Raji (cell line): ENCODE measurements around the gene SLC35A2.

Experiments
- POLR2A ChIP-seq: IDR thresholded peaks from 2 replicates; pipeline ENCODE4 v1.6.1; 2011; ENCODE audit warnings: low read depth, low read length, control low read depth; ENCODE audit not compliant: insufficient read depth

Gene SLC35A2

DNA sequence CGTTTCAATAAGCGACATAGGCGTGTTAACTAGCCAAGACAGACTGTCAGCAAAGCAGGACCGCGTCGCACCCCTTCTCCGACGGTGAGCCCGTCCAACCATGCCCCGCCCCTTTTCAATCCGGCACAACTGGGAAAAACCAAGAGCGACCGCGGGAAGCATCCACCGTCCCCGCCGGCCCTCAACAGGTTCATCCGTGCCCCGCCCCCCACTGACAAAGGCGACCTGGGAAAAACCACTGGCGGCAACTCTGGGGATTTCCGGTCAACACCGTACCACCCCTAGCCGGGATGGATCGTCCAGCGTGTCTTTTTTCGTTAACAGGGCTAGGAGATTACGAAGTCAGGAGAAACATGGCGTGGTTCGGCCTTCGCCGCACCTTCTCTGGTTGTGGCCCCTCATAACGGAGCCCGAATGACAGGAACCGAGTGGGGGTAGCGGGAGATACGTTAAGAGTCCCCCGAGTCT lies 14.3 kb downstream of the SLC35A2 start:
- TF ChIP-seq POLR2A, result no peak

DNA sequence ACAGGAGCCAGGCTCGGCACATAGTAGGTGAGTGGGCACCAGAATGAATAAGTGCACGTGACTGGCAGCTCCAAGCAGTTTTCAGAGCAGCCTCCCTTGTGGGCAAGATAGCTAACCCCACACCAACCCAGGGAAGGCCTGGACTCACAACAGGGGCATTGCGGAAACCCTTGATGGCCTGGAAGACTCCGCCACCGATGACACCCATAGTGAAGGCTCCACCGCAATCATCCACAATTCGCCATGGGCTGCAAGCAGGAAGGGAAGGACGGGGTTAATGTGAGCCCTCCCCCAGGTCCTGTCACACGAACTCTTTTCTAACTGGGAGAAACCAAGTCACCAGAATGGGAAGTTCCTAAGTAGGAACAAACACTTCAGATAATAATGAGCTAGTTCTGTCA lies 14.8 kb downstream of the SLC35A2 start:
- TF ChIP-seq POLR2A, result no peak

DNA sequence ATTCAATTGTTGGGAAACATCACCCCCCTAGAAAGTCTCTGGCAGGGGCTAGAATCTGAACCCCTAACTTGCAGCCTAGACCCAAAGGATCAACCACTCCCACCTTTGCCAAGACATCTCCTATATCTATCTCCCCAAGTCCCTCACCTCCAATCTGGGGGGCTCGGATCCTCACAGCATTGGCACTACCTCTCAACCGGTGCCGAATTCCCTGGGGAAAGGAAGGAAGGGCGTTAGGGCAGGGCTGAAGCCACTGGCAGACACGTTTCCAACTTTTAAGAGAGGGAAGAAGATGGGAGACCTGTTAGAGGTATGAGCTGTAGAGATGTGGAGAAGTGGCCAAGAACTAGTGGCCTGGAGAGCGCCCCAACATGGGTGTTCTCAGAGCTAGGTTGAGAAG lies 16.6 kb downstream of the SLC35A2 start:
- TF ChIP-seq POLR2A, result no peak

DNA sequence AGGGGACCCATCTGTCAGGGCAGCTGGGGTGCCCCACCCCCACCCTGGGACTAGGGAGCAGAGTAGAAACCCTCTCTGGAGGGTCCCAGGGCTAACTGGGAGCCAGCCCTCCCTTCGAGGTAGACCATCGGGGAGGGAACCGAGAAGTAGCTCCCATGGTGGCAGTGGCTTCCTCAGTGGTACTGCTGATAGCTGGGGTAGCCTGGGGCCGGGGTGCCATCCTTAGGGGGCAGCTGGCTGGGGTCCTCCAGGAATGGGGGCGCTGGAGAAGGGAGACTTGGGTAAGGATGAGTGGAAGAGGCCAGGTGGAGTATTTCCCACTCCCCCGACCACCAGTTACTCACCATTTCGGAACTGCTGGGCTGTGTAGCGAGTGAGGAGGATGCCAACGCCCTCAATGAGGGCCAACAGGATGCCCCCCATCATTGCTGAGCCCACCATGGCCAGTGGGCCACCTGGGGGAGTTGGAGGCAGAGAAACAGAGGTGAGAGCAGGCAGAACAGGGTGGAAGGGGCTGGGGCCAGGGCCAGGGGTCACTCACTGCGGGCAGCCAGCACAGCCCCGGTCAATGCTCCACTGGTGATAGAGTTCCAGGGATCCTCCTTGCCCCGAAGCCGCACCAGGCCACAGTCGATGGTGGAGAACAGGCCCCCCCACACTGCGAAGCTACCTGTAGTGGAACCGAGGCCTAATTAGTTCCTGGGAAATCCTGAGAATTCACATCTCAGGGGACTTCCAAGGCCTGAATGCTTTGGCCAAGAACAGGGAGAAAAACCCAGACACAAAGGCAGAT lies 17.7 kb downstream of the SLC35A2 start:
- TF ChIP-seq POLR2A, result no peak

DNA sequence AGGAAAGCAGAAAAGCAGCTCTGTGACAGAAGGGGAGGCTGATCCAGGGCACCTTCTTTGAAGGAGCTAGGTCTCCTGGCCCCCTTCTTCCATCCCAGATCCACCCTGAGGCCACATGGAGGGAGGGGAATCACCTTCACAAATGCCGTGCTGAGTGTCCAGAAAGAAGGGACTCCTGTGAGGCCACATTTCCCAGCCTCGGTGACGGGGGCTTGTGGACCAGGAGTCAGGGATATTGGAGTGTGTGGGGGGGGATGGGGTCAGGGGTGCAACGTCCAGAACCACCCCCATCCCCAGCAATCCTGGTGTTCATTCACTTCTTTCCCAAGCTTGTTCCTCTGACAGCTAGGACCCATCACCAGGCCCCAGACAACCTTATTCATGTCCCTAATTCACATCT lies 18.6 kb downstream of the SLC35A2 start:
- no peak for TF ChIP-seq POLR2A

DNA sequence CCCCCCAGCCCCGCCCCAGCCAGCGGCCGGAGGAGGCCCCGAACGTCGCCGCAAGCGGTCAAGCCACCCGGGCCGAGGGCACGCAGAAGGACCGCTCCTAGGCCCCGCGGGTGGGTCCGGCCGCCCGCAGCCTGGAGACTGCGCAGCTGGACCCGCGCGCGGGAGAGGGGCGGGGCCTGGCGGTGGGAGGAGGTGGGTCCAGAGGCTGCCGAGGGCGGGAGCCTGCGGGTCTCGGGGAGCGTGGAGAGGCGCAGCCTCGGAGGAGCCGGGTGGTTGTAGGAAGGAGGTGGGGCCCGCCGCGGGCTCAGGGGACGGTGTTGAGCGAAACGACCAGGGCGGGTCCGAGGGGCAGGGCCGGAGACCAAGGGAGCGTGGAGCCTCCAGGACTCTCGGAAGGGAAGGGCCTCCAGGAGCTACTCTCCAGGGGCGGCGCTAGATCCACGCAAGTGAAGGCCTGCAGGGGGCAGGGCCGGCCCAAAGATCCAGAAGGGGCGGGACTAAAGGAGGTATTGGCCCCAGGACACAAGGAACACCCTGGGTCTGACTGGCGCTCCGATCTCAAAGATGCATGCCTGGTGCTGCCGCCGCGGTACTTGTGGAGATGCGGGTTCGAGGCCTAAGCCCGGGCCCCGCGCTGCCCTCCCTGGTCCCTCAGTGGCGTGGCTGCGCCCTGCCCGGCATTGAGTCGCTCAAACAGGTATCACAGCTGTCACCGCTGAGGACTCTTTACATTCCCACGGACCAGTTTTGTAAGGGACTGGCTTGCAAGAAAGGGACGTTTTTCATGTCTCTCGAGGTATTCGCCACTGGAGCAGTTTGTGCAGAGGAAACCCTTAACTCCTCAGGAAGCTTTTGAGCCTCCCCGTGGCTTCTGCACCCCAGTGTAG lies 19.8 kb downstream of the SLC35A2 start:
- no peak for TF ChIP-seq POLR2A

DNA sequence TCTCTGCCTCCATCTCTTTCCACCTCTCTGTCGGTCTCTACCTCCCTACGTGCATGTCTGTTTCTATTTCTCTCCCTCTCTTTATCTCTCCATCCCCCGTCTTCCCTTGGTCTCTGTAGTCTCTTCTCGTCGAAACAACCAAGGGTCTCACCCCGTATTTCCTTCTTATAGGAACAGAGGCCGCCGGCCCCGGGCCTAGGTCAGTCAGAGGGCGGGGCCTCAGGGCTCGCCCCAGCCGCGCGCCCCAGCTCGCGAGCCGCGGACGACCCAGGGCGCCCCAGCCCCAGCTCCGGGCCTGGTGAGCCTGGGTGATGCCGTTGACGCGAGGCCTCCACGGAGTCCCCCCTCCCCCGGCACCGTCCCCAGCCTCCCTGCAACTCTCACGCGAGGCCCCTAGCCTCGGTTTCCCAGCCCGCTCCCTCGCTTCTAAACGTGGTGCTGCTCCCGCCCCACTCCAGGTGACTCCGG lies 20.5 kb downstream of the SLC35A2 start:
- TF ChIP-seq POLR2A, result no peak

DNA sequence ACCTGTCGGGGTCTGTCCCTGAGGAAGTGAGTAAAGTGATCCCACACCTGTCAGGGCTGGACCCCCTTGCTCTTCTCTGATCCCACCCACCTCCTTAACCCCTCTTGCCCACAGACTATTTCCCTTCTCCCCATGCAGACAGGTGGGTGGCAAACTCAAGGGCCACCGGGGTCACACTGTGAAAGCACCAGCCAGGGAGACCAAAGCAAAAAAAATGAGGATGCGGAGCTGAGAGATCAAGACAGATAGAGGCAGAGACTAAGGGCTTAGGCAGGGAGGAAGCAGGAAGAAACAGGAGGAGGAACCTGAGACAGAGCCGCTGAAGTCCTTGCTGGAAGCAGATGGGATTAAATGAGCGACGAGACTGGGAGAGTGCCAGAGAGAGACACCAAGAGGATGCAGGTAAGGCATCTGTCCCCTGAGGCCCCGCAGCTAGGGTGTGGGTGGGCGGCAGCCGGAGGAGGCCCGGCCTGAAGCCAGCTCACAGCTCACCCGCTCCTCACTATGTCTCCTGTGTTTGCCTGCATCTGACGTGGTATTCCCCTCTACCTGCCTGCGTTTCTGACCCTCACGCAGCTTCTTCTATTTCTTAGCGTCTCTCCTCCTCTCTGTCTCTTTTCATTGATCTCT lies 21.0 kb downstream of the SLC35A2 start:
- no peak for TF ChIP-seq POLR2A

DNA sequence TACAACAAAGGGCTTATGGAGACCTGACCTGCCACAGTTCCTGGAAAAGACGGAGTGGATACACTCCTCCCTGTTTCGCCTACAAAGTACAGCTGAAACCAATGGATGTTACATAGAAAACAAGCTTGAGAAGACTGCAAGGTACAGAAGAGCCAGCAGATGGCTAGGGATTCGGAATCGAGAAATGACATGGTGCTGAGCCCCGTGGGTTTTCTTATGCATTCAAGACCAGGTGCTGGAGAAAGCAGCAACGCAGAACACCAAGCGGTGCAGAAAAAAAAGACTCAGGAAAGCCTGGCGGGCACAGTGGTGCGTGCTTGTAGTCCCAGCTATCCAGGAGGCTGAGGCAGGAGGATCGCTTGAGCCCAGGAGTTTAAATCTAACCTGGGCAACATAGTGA lies 27.7 kb downstream of the SLC35A2 start:
- TF ChIP-seq POLR2A, result no peak

DNA sequence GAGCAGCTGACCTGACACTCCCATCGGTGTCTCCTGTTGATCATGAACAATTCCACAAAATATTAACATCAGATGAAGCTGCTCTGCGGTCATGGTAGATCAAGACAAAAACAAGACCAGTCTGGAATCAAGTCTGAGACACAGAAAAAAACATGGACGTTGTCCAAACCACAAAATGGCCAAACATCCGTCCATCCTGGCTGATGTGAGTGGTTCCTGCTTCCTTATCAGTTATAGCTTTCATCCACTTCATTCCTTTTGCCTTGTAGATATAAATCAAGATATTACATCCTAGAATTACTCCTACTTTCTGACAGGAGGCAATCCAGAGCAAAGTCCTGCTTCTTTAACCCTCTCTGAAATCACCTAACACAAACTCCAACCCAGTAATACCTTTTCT lies 47.2 kb downstream of the SLC35A2 start:
- TF ChIP-seq POLR2A, result no peak

DNA sequence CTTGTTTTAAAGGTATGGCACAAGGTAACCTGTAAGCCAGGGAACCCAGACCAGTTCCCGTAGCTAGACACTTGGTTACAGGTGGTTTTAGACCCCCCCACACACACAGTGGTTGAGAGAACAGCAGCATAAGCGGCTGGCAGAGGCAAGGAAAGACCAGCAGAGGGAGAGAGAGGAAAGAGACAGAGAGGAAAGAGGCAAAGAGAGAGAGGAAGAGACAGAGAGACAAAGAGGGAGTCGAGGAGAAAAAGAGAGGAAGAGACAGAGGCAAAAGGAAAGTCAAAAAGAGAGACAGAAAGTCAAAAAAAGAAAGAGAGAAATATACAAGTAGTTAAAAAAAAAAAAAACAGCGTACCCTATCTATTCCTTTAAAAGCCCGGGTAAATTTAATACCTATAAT lies 56.5 kb downstream of the SLC35A2 start:
- TF ChIP-seq POLR2A, result no peak
